Stimulated activated CD4-positive, alpha-beta T cell treated with anti-CD3 and anti-CD28 coated beads, Interleukin-12 subunit alpha, Interleukin-12 subunit beta, amount 100 ng/mL, for 4 hours (primary cell): ENCODE measurements around the gene CA6.
"Not testable (repeated sequence)": the region's sequence is repeated elsewhere in the genome, so short reads cannot be mapped to it uniquely, and the experiment has no call there.

ENCODE experiments used
- DNase-seq: peaks from one replicate; pipeline ENCODE4 v3.0.0-alpha.2; 2020

The CA6 gene

GRCh38 chr1:8930116-8930515 is 15.6 kb upstream of the CA6 start:
- no peak for DNase-seq

- DNase-seq, result not testable (repeated sequence)
These were observed 8.6 kb upstream of the CA6 start for GRCh38 chr1:8937051-8937450.

- no peak for DNase-seq
These were observed 8.0 kb upstream of the CA6 start for GRCh38 chr1:8937701-8938100.

DNA sequence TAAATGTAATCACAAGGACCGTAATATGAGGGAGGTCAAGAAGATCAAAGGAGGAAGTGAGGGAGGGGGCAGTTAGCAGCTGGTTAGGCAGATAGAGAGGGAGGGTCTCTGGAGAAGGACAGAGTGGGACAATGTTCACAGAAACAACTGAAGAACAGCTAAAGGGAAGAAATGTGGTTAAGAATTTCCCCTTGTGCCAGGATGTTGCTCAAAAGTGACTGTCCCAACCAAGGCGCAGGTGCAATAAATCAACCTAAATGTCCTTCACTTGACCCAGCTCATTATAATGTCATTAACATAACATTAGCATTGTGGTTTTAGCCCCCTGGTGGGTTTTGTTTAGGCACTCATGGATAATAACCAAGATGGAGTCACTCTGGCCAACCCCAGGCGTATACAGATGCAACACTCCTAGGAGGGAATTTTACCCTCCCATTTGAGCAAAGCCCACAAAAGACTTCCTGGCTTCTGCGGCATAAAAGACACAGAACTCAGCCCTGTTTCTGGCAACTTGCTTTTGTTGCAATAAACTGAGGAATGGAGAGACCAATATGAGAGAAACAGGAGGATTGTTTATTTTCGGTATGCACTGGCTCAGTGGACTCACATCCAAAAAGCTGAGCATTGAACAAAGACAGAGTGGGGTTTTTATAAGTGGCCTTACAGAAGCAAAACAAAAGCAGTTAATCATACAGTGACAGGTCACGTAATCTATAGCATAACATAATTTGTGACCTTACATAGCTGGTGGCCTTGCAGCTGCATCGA is 7.3 kb upstream of the CA6 start:
- DNase-seq, result no peak

DNA sequence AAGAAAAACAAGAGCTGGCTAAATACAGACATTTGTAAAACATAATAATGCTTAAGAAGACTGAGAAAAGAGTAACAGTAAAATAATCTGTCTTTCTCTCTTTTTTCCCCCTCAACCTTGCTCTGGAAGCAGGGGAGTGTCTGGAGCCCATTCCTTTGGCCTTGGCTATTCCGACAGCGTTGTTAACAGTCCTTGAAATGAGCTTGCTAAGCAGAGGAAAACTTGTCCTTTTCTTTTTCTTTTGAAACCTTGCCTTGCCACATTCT is 6.7 kb upstream of the CA6 start:
- no peak for DNase-seq

DNA sequence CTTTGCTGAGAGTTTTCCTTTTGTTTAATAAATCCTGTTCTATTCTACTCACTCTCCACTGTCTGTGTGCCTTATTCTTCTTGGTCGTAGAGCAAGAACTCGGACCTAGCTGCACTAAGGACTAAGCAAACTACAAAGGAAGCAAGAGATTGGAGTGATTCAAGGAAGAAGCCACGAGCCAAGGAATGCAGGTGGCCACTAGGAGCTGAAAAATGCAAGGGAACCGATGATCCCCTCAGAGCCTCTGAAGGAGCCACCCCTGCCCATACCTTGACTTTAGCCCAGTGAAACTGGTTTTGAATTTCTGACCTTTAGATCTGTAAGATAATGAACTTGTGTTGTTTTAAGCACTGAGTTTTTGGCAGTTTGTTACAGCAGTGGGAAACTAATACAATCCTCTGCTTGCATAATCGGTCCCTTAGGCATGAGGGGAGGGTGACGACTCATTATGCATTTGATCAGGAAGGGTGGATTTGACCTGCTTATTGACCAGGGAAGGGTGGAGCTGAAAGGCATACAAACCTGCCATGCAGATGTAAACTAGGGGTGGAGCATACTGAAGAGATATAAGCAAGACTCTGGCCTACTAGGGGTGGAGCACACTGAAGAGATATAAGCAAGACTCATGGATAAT is 6.2 kb upstream of the CA6 start:
- DNase-seq, result no peak

- DNase-seq, result no peak
These were observed 3.8 kb upstream of the CA6 start for GRCh38 chr1:8941906-8942305.

DNA sequence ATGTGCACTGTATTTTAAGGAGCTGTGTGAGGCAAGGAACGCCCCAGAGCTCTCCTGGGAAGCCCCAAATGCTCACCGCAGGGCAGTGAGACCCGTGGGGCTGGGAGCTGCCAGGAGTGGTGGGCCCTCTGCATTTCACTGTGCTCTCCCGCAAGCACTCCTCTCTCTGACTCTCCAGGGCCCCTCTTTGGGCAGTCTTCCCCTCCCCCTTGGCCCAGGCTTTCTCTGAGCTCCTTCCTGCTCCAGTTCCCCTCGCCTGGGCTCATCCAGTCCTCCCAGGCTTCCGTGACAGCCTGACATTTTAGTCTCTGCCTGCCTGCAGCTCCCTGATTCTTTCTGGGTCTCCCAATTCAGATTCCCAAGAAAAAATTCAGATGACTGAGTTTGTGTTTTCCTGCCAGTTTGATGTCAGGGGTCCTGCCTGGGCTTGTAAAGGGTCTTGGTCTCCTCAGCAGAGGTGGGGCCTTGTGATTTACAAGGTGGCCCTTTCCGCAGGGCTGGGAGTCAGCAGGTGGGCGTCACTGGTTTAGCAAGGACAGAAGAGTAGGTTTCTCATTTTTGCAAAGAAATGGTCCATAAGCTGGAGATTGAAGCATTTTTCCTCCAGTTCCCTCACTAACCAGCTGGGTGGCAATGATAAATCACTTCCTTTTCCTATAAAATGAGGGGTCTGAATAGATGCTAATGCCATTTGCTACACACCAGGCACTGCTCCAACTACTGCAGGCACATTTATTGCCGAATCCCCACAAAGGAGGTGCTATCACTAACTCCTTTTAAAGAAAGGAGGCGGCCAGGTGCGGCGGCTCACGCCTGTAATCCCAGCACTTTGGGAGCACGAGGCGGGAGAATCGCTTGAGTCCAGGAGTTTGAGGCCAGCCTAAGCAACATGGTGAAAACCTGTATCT is 1.9 kb upstream of the CA6 start:
- no peak for DNase-seq

DNA sequence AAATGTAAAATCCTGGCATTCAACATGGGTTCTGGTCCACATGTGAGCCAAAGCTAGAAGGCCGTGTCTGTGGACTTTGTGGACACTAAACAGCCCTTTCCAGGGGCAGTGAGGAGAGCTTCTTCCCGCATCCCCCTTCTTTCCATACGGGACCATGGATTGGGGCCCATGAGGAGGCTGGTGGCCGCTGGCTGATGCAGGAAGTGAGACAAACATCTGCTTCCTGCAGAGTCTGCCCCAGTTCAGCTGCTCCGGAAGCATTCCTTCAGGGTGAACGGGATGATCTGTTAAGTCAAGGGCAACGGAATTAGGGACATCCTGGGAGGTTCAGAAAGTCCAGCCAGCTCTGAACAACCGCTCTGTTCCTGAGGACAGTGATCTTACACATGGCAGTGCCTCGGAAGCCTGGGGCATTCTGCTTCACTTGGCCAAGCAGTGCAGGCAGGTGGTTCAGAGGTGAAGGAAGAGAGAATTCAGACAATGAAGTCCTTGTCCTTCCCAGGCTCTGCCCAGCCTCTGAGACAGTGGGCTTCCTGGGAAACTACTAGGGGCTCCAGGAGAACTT is 1.5 kb downstream of the CA6 start:
- no peak for DNase-seq

- DNase-seq, result no peak
These were observed 4.6 kb downstream of the CA6 start for GRCh38 chr1:8950309-8950708.

- no peak for DNase-seq
These were observed 5.6 kb downstream of the CA6 start for GRCh38 chr1:8951231-8951630.

DNA sequence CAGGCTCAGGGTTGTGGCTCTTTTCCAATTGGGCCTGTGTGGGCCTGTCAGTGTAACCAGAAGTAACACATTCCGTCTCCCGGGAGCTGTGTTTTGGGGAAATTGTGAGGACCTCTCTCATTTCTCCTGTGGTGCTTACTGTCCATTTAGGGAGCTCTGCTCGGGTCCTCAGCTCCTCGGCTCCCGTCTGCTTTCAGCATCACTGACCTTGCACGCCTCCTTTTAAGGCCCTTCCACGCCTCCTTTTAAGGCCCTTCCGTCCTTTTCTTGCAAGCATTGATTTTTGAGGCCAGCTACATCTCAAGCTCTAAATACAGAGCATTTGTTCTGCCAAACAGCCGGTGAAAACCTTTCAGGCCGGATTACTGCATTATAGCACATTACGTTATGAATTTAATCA is 9.7 kb downstream of the CA6 start:
- DNase-seq, result no peak

DNA sequence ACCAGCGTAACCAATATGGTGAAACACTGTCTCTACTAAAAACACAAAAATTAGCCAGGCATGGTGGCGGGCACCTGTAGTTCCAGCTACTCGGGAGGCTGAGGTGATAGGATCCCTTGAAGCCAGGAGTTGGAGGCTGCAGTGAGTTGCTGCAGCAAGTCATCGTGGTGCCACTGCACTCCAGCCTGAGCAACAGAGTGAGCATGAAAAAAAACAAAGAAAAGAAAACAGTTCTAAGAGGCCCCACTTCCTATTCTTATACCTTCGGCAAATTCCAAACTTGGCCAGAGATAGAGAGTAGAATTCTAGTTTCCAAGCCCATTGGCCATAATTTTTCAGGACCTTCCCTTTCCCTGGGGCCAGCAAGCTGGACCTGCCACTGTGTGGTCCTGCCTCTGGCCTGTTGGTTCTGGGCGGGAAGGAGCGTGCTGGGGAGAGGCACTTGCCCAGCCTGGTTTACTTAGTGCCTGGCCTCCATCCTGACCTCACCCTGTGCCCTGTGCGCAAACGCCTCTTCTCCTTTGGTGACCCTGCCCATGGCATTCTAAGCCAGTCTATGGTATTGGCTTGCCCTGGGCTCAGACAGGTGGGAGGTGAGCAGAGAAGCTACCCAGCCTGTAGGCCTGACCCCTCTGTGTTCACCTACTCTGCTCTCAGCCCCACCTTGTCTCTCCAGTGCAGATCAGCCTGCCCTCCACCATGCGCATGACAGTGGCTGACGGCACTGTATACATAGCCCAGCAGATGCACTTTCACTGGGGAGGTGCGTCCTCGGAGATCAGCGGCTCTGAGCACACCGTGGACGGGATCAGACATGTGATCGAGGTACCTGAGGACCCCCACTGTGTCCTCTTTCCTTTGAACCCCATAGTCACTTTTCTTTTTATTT is 11.0 kb downstream of the CA6 start:
- DNase-seq, result no peak

DNA sequence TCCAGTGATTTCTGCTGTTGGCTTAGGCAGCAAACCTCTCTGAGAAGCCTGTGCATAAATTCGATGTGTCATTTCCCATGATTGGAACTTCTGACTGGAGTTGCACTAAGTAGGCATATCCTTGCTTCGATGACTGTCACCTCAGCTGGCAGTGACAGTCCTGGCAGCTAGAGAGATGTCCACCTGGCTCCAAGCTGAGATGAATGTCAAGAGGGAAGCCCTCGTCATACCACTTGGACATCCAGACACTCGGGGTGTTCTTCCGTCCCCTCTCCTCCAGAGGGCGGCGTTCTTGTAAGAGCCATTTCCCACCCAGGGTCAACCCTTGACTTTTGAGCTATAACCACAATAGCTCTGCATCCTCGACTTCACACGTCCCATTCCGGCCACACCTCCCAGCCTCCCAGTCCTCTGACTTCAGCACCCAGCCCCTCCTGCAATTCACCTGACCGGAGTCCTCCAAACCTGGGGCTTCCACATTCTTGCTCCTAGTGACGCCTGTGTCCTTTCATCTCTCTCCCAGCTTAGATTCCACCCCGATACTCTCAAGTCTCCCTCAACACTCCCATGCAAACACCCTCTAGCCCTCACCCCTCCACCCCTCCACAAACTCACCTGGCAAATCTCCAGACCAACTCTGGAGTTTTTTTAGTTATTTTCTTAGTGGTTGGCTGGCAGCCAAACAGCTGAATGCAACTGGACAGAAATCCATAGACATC is 17.3 kb downstream of the CA6 start:
- DNase-seq, result no peak

DNA sequence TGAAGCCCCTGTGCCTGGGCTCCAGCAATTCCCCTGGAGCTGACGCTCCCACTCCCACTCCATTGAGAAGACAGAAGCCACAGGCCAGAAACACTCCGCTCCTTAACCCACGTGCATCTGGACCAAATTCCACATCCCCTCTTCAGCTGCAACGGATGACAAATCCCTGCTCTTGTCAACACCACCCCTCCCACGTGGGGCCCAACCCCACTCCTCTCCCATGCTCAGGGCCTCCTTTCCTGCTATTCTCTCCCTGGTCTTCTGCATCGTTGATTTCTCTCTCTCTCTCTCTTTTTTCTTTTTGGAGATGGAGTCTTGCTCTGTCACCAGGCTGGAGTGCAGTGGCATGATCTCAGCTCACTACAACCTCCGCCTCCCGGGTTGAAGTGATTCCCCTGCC is 18.3 kb downstream of the CA6 start:
- DNase-seq, result no peak

DNA sequence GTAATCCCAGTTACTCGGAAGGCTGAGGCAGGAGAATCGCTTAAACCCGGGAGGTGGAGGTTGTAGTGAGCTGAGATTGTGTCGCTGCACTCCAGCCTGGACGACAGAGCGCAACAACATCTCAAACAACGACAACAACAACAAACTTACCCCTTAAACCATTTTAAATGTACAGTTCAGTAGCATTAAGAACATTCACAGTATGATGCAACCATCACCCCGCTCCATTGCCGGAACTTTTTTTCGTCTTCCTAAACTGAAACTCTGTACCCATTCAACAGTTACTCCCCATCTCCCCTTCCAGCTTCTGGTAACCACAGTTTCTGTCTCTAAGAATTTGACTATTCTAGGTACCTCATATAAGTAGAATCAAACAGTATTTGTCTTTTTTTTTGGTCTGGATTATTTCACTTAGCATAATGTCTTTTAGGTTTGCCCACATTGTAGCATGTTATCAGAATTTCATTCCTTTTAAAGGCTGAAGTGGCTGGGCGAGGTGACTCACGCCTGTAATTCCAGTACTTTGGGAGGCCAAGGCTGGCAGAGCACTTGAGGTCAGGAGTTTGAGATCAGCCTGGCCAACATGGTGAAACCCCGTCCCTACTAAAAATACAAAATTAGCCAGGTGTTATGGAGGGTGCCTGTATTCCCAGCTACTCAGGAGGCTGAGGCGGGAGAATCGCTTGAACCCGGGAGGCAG is 19.6 kb downstream of the CA6 start:
- DNase-seq, result no peak

- DNase-seq, result no peak
These were observed 20.9 kb downstream of the CA6 start for GRCh38 chr1:8966606-8967005.

- DNase-seq, result not testable (repeated sequence)
These were observed 23.2 kb downstream of the CA6 start for GRCh38 chr1:8968902-8969301.

DNA sequence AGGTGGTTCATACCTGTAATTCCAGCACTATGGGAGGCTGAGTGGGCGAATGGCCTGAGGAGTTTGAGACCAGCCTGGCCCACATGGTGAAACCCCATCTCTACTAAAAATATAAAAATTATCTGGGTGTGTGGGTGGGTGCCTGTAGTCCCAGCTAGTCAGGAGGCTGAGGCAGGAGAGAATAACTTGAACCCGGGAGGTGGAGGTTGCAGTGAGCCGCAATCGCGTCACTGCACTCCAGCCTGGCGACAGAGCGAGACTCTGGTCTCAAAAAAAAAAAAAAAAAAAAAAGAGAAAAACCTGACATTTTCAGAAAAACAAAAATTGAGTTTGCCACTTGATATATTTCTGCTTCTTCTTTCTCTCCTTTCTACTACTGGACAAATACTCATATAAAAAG is 24.3 kb downstream of the CA6 start:
- DNase-seq, result no peak

DNA sequence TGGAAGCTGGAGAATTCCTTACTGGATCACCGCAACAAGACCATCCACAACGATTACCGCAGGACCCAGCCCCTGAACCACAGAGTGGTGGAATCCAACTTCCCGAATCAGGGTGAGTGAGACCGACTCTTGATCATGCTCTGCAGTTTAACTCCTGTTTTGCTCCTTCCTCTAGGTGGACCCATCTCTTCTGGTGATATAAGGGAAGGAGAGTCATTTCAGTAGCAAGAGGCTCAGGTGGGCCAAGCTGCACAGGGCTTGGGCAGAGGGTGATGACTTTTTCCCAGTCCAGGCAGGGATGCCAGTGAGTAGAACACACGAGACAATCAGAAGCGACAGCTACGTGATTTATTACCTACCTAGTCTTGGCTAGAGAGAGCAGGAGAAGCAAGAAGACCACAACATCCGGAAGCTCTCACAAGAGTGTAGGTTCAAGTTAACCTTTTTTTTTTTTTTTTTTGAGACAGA is 25.2 kb downstream of the CA6 start:
- DNase-seq, result no peak

DNA sequence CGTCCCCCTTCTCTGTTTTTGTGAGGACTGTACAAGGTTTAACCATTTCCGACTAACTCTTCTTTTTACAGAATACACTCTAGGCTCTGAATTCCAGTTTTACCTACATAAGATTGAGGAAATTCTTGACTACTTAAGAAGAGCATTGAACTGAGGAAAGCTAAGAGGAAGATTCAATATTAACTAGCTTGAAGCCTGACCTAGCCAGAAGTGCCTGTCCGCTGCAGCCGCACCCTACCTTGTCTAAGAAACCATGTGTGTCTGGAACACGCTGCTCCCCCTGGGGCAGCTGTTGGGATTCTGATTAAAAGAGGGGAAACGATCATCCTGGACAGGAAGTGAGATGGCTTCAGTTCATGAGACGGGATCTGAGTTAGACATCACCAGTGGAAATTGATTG is 28.9 kb downstream of the CA6 start:
- no peak for DNase-seq
